Measurements from ENCODE around the gene CRISPLD2. TPM values are rescaled to one million over a fixed set of nuclear protein-coding genes. Genes with fewer than 3 reads are reported as not detected.

The CRISPLD2 gene
- total RNA-seq, 1 donor from 2014 or later = not detected

GRCh38 chr16:84826558-84826941 is 6.8 kb downstream of the CRISPLD2 start:
- no peak for DNase-seq
- intact Hi-C loops (cut with micrococcal nuclease) = no loop called here
- TF ChIP-seq CTCF (IDR thresholded peaks at IDR 0.05) = no peak
- CTCF ChIA-PET = no interaction called here
- POLR2A ChIA-PET = no interaction called here
- no peak for ATAC-seq (ENCODE audit: low read depth)
- no peaks in the 10 kb centered on the region for H3K4me1 Mint-ChIP-seq
- no peak overlapping the region for H3K27ac Mint-ChIP-seq
- H3K27me3 Mint-ChIP-seq = peaks cover 38% of the 10 kb centered on the region
- H3K36me3 Mint-ChIP-seq (ENCODE audit: low read depth) = no peaks in the 10 kb centered on the region
- H3K4me3 Mint-ChIP-seq = no peak overlapping the region
- H3K9me3 Mint-ChIP-seq = peaks cover 4% of the 10 kb centered on the region

GRCh38 chr16:84827131-84827574 is 7.4 kb downstream of the CRISPLD2 start:
- H3K27me3 Mint-ChIP-seq = peaks cover 34% of the 10 kb centered on the region

GRCh38 chr16:84827897-84828296 is 8.1 kb downstream of the CRISPLD2 start:
- TF ChIP-seq CTCF (IDR thresholded peaks at IDR 0.05) = no peak
- no peak for ATAC-seq (ENCODE audit: low read depth)
- CTCF ChIA-PET = no interaction called here
- Mint-ChIP-seq H3K4me3 (no peak overlapping the region), H3K27ac (no peak overlapping the region), H3K9me3 (peaks cover 4% of the 10 kb centered on the region), H3K36me3 (ENCODE audit: low read depth) (no peaks in the 10 kb centered on the region), H3K4me1 (no peaks in the 10 kb centered on the region), H3K27me3 (peaks cover 32% of the 10 kb centered on the region)
- POLR2A ChIA-PET = interaction anchor here (0.5 to 0.7 kb wide), 2 partner anchors 125 to 678 kb away, joined by 3 read pairs; no protein-coding TSS in a partner anchor
- intact Hi-C loops (cut with micrococcal nuclease) = no loop called here
- DNase-seq = no peak

More at GRCh38 chr16:84827131-84827574, 7.4 kb downstream of the CRISPLD2 start:
- Mint-ChIP-seq H3K9me3 (peaks cover 4% of the 10 kb centered on the region), H3K36me3 (ENCODE audit: low read depth) (no peaks in the 10 kb centered on the region), H3K4me1 (no peaks in the 10 kb centered on the region), H3K4me3 (no peak overlapping the region), H3K27ac (no peak overlapping the region)
- CTCF ChIA-PET = no interaction called here
- DNase-seq = no peak
- intact Hi-C loops (cut with micrococcal nuclease) = no loop called here
- no peak for TF ChIP-seq CTCF (IDR thresholded peaks at IDR 0.05)
- no peak for ATAC-seq (ENCODE audit: low read depth)
- POLR2A ChIA-PET = interaction anchor here (0.7 kb wide), 1 partner anchor 125 kb away, joined by 3 read pairs; no protein-coding TSS in a partner anchor

GRCh38 chr16:84828322-84828721 is 8.5 kb downstream of the CRISPLD2 start:
- no peak overlapping the region for H3K27ac Mint-ChIP-seq
- CTCF ChIA-PET = no interaction called here
- no peak for ATAC-seq (ENCODE audit: low read depth)
- H3K4me1 Mint-ChIP-seq = no peaks in the 10 kb centered on the region
- no peak for DNase-seq
- H3K27me3 Mint-ChIP-seq = peaks cover 29% of the 10 kb centered on the region
- no peak overlapping the region for H3K4me3 Mint-ChIP-seq
- H3K9me3 Mint-ChIP-seq = no peaks in the 10 kb centered on the region
- no peaks in the 10 kb centered on the region for H3K36me3 Mint-ChIP-seq (ENCODE audit: low read depth)
- POLR2A ChIA-PET = interaction anchor here (0.5 kb wide), 1 partner anchor 678 kb away, joined by 3 read pairs; no protein-coding TSS in a partner anchor
- intact Hi-C loops (cut with micrococcal nuclease) = no loop called here
- no peak for TF ChIP-seq CTCF (IDR thresholded peaks at IDR 0.05)

- DNase-seq = no peak
- no peak overlapping the region for H3K4me3 Mint-ChIP-seq
- no peaks in the 10 kb centered on the region for H3K36me3 Mint-ChIP-seq (ENCODE audit: low read depth)
- H3K9me3 Mint-ChIP-seq = no peaks in the 10 kb centered on the region
- H3K27ac Mint-ChIP-seq = no peak overlapping the region
- POLR2A ChIA-PET = no interaction called here
- no peaks in the 10 kb centered on the region for H3K4me1 Mint-ChIP-seq
- CTCF ChIA-PET = no interaction called here
- intact Hi-C loops (cut with micrococcal nuclease) = no loop called here
- no peak for TF ChIP-seq CTCF (IDR thresholded peaks at IDR 0.05)
- peaks cover 26% of the 10 kb centered on the region for H3K27me3 Mint-ChIP-seq
- no peak for ATAC-seq (ENCODE audit: low read depth)
These were observed 9.6 kb downstream of the CRISPLD2 start for GRCh38 chr16:84829168-84829965.

Measured in activated B cell treated with CpG ODN at 0.5 μM for 24 hours (primary cell).